ENCODE results near the gene HUWE1.

- TF ChIP-seq CTCF (optimal IDR thresholded peaks at IDR 0.05 in 1 of 3, IDR thresholded peaks at IDR 0.05 in 1 of 3, conservative IDR thresholded peaks at IDR 0.05 in 1 of 3; ENCODE audit: extremely low read depth in 1 of 3, insufficient read depth in 2 of 3, low read length in 3 of 3) (no peak), EZH2 (IDR thresholded peaks at IDR 0.05; ENCODE audit: low read length) (no peak)
These were observed 147.7 kb downstream of the HUWE1 start for GRCh38 chrX:53538781-53539180.
